HepG2 (cell line): ENCODE results near the gene PSMB3. TPM values are rescaled to one million over a fixed set of nuclear protein-coding genes. Genes with fewer than 3 reads are reported as not detected.

Experiments used
- ATAC-seq: fragments of 200-7000 bp; cut with Tn5 transposase; 3 replicates; pipeline ENCODE4 v1.9.1; 2020; ENCODE audit warnings: mild to moderate bottlenecking, moderate library complexity
- BruUV-seq: library from RNA; stranded (reverse); fragments of 400-500 nt; replicated peaks from 2 replicates; lab custom pipeline; 2021; lab: Mats Ljungman, UMichigan
- CTCF ChIA-PET: fragments of 300-600 bp; formaldehyde crosslinking; extraction: SDS; loops from one replicate; lab custom pipeline; 2021; ENCODE audit warnings: low total read pairs, inconsistent platforms, low intra/inter-chr PET ratio; lab: Yijun Ruan, JAX
- POLR2A ChIA-PET: fragments of 350-600 bp; sonication (Branson Sonifier 250); formaldehyde crosslinking; loops from one replicate; lab custom pipeline; 2020; ENCODE audit warnings: antibody characterized with exemption, inconsistent platforms; lab: Yijun Ruan, JAX
- DNase-seq: peaks from one replicate; pipeline ENCODE4 v3.0.0-alpha.2; 2015; ENCODE audit warnings: low spot score
- FAIRE-seq: peaks from 3 replicates; lab custom pipeline; 2011; peaks lifted over from hg19 to GRCh38; lab: Jason Lieb, UNC
- H2AFZ ChIP-seq: one replicate; pipeline ENCODE4 v1.6.1; 2011; ENCODE audit warnings: low read length, inconsistent platforms
- H3K27ac ChIP-seq: fragments of 300-600 bp; 3 replicates; pipeline ENCODE4 v1.8.0; 2011; ENCODE audit warnings: mixed run types, mild to moderate bottlenecking, mixed read lengths, low read length, inconsistent platforms; ENCODE audit not compliant: insufficient read depth; ENCODE audit errors: extremely low read length
- H3K27me3 ChIP-seq, 2 experiments: fragments of 200-600 bp in 1 of 2; 2 replicates in 1 of 2; 3 replicates in 1 of 2; pipeline versions ENCODE4 v1.6.0 to v1.8.0; 2011; ENCODE audit warnings: low read length in 2 of 2, mild to moderate bottlenecking in 2 of 2, moderate library complexity in 2 of 2, inconsistent platforms in 1 of 2; ENCODE audit not compliant: insufficient read depth in 2 of 2, control insufficient read depth in 1 of 2
- H3K36me3 ChIP-seq, 2 experiments: fragments of 200-600 bp in 1 of 2; replicated peaks in 1 of 2; 2 replicates in 1 of 2; 3 replicates in 1 of 2; pipeline versions ENCODE4 v1.5.1 to v1.8.0; 2011; ENCODE audit warnings: low read length in 2 of 2, inconsistent platforms in 1 of 2; ENCODE audit not compliant: insufficient read depth in 2 of 2, control insufficient read depth in 1 of 2
- H3K4me1 ChIP-seq: 2 replicates; pipeline ENCODE4 v1.5.1; 2012; ENCODE audit warnings: low read length, inconsistent platforms; ENCODE audit not compliant: insufficient read depth
- H3K4me2 ChIP-seq: 2 replicates; pipeline ENCODE4 v1.6.0; 2011; ENCODE audit warnings: low read depth, low read length, inconsistent platforms
- H3K4me3 ChIP-seq, 3 experiments: fragments of 200-600 bp in 1 of 3; sonication (generic), shearing (Covaris generic) in 1 of 3; replicated peaks in 1 of 3; 2 replicates each; pipeline ENCODE4 v1.5.1; 2011 to 2016; ENCODE audit warnings: low read length in 3 of 3, inconsistent platforms in 2 of 3, low read depth in 2 of 3, mild to moderate bottlenecking in 2 of 3, control low read depth in 1 of 3, mixed read lengths in 1 of 3; ENCODE audit not compliant: insufficient read depth in 1 of 3
- H3K79me2 ChIP-seq: one replicate; pipeline ENCODE4 v1.6.1; 2011; ENCODE audit warnings: low read length, inconsistent platforms; ENCODE audit not compliant: insufficient read depth
- H3K9ac ChIP-seq: 2 replicates; pipeline ENCODE4 v1.6.0; 2011; ENCODE audit warnings: mild to moderate bottlenecking, low read depth, low read length, inconsistent platforms; ENCODE audit not compliant: insufficient read depth
- H3K9me3 ChIP-seq: 2 replicates; pipeline ENCODE4 v1.5.1; 2012; ENCODE audit warnings: mild to moderate bottlenecking, low read length
- H4K20me1 ChIP-seq: 2 replicates; pipeline ENCODE4 v1.6.0; 2011; ENCODE audit warnings: inconsistent platforms, mild to moderate bottlenecking, low read length, moderate library complexity; ENCODE audit not compliant: insufficient read depth
- AGO1 ChIP-seq: fragments of 200-400 bp; formaldehyde crosslinking; IDR thresholded peaks from 2 replicates; pipeline ENCODE4 v1.6.1; 2017; ENCODE audit warnings: mild to moderate bottlenecking, low read depth, low read length, moderate library complexity; ENCODE audit not compliant: poor library complexity, severe bottlenecking
- HIVEP1 ChIP-seq: sonication (generic); formaldehyde crosslinking; IDR thresholded peaks from 2 replicates; pipeline ENCODE4 v1.4.0; 2020; ENCODE audit warnings: mild to moderate bottlenecking, missing genetic modification reagents
- MAZ ChIP-seq, 2 experiments: sonication (generic) in 1 of 2; formaldehyde crosslinking in 1 of 2; IDR thresholded peaks; 2 replicates each; pipeline versions ENCODE4 v1.5.0 to v1.6.1; 2012 to 2020; ENCODE audit warnings: low read depth in 2 of 2, mild to moderate bottlenecking in 2 of 2, borderline replicate concordance in 1 of 2, improper control_type of control experiment in 1 of 2, low read length in 1 of 2, missing genetic modification reagents in 1 of 2, moderate library complexity in 1 of 2
- MED8 ChIP-seq: sonication (generic); formaldehyde crosslinking; IDR thresholded peaks from 2 replicates; pipeline ENCODE4 v1.8.1; 2023; ENCODE audit warnings: mild to moderate bottlenecking, missing genetic modification reagents; ENCODE audit not compliant: insufficient replicate concordance
- POLR2G ChIP-seq: fragments of 200-400 bp; formaldehyde crosslinking; IDR thresholded peaks from 2 replicates; pipeline ENCODE4 v1.6.1; 2018; ENCODE audit warnings: mild to moderate bottlenecking, low read depth, low read length, moderate library complexity
- RBM39 ChIP-seq: fragments of 200-400 bp; formaldehyde crosslinking; IDR thresholded peaks from one replicate; pipeline ENCODE4 v1.6.1; 2018; ENCODE audit warnings: antibody characterized with exemption, mild to moderate bottlenecking, low read depth, low read length; ENCODE audit not compliant: poor library complexity, severe bottlenecking
- ZFP90 ChIP-seq: sonication (generic); formaldehyde crosslinking; IDR thresholded peaks from 2 replicates; pipeline ENCODE4 v1.8.0; 2022; ENCODE audit warnings: missing genetic modification reagents, mild to moderate bottlenecking, inconsistent platforms, borderline replicate concordance
- ZNF432 ChIP-seq: sonication (generic); formaldehyde crosslinking; IDR thresholded peaks from 2 replicates; pipeline ENCODE4 v1.5.0; 2020; ENCODE audit warnings: missing genetic modification reagents, mild to moderate bottlenecking, borderline replicate concordance
- ZNF816 ChIP-seq: sonication (generic); formaldehyde crosslinking; IDR thresholded peaks from 2 replicates; pipeline ENCODE4 v1.8.0; 2022; ENCODE audit warnings: missing genetic modification reagents, mild to moderate bottlenecking, borderline replicate concordance
- WGBS: methylation state at CpG from one replicate; pipeline ENCODE4 v1.1.6; 2017; ENCODE audit warnings: low lambda C conversion rate; 5-methylcytosine and 5-hydroxymethylcytosine counted together
- in situ Hi-C: cut with HindIII; loops from 2 replicates; pipeline ENCODE4 v1.10.0; 2017; ENCODE audit warnings: low pct_unique_long_range_greater_than_20kb; ENCODE audit not compliant: extremely low pct_ligation_motif_present
- intact Hi-C: fragments of 100-400 bp; cut with micrococcal nuclease; formaldehyde crosslinking; loops from one replicate; pipeline ENCODE4 v1.10.0; 2022; ENCODE audit not compliant: unreplicated experiment
- polyA plus RNA-seq, 8 experiments: library from polyadenylated mRNA; depleted of rRNA in 3 of 8; stranded (reverse) in 7 of 8; unstranded in 1 of 8; fragments of >200 nt; fragmentation: Illumina TruSeq in 4 of 8; extraction: Trizol in 4 of 8; gene quantifications; 2 replicates each; pipeline versions ENCODE4 v1.2.1 to v1.2.3, GENCODE V29; 2011 to 2016; ENCODE audit warnings: low read depth in 4 of 8, missing spikeins in 1 of 8, mixed read lengths in 1 of 8; ENCODE audit not compliant: insufficient read depth in 1 of 8
- total RNA-seq, 5 experiments: library from RNA; depleted of rRNA; stranded (reverse); fragments of >200 nt; fragmentation: Illumina TruSeq; extraction: Trizol; gene quantifications; 2 replicates each; pipeline ENCODE4 v1.2.3, GENCODE V29; 2016; ENCODE audit warnings: low read depth in 1 of 5
- TF ChIP-seq, protein P1 (sequence below): sonication (generic); formaldehyde crosslinking; IDR thresholded peaks from 2 replicates; pipeline ENCODE4 v1.4.0; 2020; ENCODE audit warnings: missing genetic modification reagents
- TF ChIP-seq, protein P2 (sequence below): sonication (generic); formaldehyde crosslinking; IDR thresholded peaks from 2 replicates; pipeline ENCODE4 v1.4.0; 2020; ENCODE audit warnings: missing genetic modification reagents, mild to moderate bottlenecking, borderline replicate concordance
- TF ChIP-seq, protein P3 (sequence below): sonication (generic); formaldehyde crosslinking; IDR thresholded peaks from 2 replicates; pipeline ENCODE4 v1.8.1; 2023; ENCODE audit warnings: mild to moderate bottlenecking, moderate library complexity, missing genetic modification reagents

PSMB3 gene
- total and polyA plus RNA-seq, 2 of the 13 experiments (the other 11 are each of a cell fraction or from before 2014, with no cell fraction given) = 366 to 517 TPM

DNA sequence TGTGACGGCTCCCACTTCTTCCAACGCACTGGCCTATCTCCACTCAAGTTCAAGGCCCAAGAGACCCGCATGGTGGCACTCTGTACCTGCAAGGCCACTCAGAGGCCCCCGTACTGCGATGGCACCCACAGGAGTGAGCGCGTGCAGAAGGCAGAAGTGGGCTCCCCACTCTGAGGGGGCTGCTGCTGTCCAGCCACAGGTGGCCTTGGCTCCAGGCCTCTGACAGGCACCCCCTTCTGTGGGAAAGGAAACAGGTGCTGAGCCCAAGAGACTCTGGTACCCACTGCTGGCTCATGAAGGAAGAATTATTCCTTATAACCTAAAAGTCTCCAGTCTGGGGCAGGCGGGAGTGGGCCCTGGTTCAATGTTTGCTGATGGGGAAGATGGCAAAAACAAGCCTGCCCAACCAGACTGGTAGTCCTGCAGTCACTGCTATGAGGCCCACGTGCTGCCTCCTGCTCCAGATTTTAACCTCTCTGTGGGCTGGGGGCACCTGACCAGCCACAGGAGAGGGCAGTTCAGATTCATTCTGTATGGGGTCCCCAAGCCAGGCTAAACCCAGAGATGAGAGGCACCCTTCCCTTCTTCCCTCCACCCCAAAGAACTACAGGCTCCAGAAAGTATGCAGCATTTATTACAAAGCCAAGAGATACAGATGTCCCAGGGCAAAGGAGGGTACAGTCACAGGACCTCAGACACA is 19.1 kb upstream of the PSMB3 start:
- H3K4me1 ChIP-seq = peaks cover 54% of the 10 kb centered on the region
- 86% methylated on average over 9 of the region's 9 CpGs for WGBS
- H3K27ac ChIP-seq = peak overlapping the region; percentile 18
- DNase-seq (no peak), ATAC-seq (no peak), FAIRE-seq (no peak)
- H3K36me3 ChIP-seq = peaks cover 19 to 41% of the 10 kb centered on the region in 2 experiments
- no peak overlapping the region for H3K4me3 ChIP-seq
- in situ Hi-C loops = loop anchor here (5.0 kb wide), 1 partner anchor 56 kb away; no protein-coding TSS in a partner anchor
- no peak overlapping the region for H3K9ac ChIP-seq
- intact Hi-C loops = no loop called here
- H3K9me3 ChIP-seq = no peaks in the 10 kb centered on the region
- peaks cover 20% of the 10 kb centered on the region; the same call in 1 of the 2 replicates for H4K20me1 ChIP-seq
- no peak overlapping the region for H2AFZ ChIP-seq
- CTCF ChIA-PET = interaction anchor here (1.8 to 3.6 kb wide), 2 partner anchors 14 to 55 kb away, joined by 6 to 37 read pairs; partner anchors contain the start of gene PCGF2
- POLR2A ChIA-PET = interaction anchor here (0.8 to 2.1 kb wide), 3 partner anchors 13 to 34 kb away, joined by 3 to 9 read pairs (median 3); no protein-coding TSS in a partner anchor
- BruUV-seq = TSS peak; percentile 27
- peaks cover 26% of the 10 kb centered on the region for H3K79me2 ChIP-seq
- H3K27me3 ChIP-seq = no peaks in the 10 kb centered on the region
- no peak overlapping the region for H3K4me2 ChIP-seq
- TF ChIP-seq RBM39 = peak; percentile 43
- TF ChIP-seq, protein P1, sequence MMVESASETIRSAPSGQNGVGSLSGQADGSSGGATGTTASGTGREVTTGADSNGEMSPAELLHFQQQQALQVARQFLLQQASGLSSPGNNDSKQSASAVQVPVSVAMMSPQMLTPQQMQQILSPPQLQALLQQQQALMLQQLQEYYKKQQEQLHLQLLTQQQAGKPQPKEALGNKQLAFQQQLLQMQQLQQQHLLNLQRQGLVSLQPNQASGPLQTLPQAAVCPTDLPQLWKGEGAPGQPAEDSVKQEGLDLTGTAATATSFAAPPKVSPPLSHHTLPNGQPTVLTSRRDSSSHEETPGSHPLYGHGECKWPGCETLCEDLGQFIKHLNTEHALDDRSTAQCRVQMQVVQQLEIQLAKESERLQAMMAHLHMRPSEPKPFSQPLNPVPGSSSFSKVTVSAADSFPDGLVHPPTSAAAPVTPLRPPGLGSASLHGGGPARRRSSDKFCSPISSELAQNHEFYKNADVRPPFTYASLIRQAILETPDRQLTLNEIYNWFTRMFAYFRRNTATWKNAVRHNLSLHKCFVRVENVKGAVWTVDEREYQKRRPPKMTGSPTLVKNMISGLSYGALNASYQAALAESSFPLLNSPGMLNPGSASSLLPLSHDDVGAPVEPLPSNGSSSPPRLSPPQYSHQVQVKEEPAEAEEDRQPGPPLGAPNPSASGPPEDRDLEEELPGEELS (CRISPR knock-in tag) = 0 out of 2 replicates have a peak, but pooled peaks have one; percentile 18
- peak; percentile 25 for TF ChIP-seq MED8 (CRISPR knock-in tag)
- TF ChIP-seq, protein P2, sequence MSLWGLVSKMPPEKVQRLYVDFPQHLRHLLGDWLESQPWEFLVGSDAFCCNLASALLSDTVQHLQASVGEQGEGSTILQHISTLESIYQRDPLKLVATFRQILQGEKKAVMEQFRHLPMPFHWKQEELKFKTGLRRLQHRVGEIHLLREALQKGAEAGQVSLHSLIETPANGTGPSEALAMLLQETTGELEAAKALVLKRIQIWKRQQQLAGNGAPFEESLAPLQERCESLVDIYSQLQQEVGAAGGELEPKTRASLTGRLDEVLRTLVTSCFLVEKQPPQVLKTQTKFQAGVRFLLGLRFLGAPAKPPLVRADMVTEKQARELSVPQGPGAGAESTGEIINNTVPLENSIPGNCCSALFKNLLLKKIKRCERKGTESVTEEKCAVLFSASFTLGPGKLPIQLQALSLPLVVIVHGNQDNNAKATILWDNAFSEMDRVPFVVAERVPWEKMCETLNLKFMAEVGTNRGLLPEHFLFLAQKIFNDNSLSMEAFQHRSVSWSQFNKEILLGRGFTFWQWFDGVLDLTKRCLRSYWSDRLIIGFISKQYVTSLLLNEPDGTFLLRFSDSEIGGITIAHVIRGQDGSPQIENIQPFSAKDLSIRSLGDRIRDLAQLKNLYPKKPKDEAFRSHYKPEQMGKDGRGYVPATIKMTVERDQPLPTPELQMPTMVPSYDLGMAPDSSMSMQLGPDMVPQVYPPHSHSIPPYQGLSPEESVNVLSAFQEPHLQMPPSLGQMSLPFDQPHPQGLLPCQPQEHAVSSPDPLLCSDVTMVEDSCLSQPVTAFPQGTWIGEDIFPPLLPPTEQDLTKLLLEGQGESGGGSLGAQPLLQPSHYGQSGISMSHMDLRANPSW = no peak
- TF ChIP-seq, protein P3, sequence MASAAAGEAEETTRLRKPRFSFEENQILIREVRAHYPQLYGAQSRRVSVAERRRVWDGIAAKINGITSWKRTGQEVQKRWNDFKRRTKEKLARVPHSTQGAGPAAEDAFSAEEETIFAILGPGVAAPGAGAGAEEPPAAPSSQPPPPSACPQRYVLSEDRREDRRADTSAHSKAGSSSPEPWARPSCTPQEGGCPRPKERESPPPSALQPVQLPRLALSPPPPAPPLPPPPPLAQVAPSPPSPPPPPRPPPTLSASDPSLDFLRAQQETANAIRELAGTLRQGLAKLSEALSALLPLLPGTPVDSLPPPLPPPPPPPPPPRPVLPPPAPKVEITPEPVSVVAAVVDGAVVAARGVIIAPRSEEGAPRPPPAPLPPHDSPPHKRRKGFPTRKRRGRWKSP (CRISPR knock-in tag) = no peak
- TF ChIP-seq ZNF432 = no peak
- TF ChIP-seq MAZ (IDR thresholded peaks at IDR 0.05; ENCODE audit: borderline replicate concordance, low read depth, low read length) = no peak
- TF ChIP-seq MAZ (CRISPR knock-in tag; IDR thresholded peaks at IDR 0.05; ENCODE audit: low read depth) = no peak
- peak; percentile 52; the same call in 1 of the 2 replicates for TF ChIP-seq POLR2G
- TF ChIP-seq AGO1 = peak; percentile 90
- no peak for TF ChIP-seq ZNF816 (CRISPR knock-in tag)
- peak; percentile 26; the same call in 1 of the 2 replicates for TF ChIP-seq HIVEP1 (CRISPR knock-in tag)
- TF ChIP-seq ZFP90 (CRISPR knock-in tag) = 0 out of 2 replicates have a peak, but pooled peaks have one; percentile 31
